DMS 273 treated with DMSO at 0.1 percent for 48 hours (cell line): Measurements from ENCODE around the gene PRR29.
A peak's percentile ranks its signal among the peaks of the same experiment; 100 is the strongest.
"Not testable (repeated sequence)": the region's sequence is repeated elsewhere in the genome, so short reads cannot be mapped to it uniquely, and the experiment has no call there.

Experiments
- DNase-seq: peaks from one replicate; lab custom pipeline; 2025; lab: John Stamatoyannopoulos, UW

PRR29 gene

DNA sequence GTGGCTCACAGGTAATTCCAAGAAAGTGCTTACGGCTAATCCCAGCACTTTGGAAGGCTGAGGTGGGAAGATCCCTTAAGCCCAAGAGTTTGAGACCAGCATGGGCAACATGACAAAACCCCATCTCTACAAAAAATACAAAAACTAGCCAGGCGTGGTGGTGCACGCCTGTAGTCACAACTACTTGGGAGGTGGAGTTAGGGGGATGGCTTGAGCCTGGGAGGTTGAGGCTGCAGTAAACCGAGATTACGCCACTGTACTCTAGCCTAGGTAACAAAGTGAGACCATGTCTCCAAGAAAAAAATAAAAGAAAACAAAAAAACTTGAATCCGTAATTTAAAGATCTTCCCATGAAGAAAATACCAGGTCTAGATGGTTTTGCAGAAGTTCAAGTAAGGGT, 17.3 kb downstream of the PRR29 start:
- no peak for DNase-seq

GRCh38 chr17:64016231-64016784, 18.2 kb downstream of the PRR29 start:
- DNase-seq, result no peak

DNA sequence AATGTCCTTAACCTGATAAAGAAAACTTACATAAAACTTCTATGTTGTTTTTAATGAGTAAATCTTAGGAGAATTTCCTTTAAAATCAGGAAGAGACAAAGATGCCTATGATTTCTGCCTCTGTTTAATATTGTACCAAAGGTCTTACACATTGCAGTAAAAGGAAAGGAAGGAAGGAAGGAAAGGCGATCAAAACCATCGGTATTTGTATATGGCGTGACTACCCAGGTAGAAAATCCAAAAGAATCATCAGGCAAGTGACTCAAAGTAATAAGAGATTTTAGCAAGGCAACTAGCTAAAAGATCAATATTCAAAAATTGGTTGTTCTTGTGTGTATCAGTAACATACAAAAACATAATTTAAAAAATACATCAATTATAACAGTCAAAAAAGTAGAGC, 18.8 kb downstream of the PRR29 start:
- DNase-seq, result no peak

- no peak for DNase-seq
These were observed 19.3 kb downstream of the PRR29 start for GRCh38 chr17:64017381-64017980.

GRCh38 chr17:64019551-64019961, 21.4 kb downstream of the PRR29 start:
- not testable (repeated sequence) for DNase-seq

DNA sequence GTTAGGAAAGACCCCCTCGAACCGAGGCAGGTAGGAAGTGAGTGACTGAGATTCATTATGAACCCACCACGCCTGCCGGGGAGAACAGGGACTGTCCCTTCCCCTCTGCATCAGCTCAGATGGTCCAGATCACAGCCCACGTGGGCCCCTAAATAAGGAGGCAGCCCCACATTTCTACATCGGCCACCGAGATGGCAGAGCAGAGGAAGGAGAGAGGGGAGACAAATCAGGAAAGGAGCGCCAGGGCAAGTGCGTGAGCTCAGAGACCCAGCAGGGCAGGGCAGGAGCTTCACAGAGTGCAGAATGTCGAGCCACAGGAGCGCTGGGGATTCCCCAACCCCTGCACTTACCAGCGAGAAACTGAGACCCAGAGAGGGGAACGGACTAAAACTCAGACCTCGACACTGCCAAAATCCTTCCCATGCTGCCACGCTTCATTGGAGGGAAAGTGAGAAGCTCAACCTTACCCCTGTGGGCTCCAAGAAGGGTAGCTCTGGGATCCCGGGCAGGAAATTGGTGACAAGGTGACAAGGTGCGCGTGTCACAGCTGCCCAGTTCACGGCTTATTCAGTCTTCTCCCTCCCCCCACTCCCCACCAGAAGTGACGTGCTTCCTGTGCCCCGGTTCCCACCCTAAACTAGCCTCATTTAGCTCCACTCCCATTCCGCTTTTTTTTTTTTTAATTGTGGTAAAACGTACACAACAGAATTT, 22.1 kb downstream of the PRR29 start, which contains the start of gene ICAM2:
Gene ICAM2, minus strand, starts transcription at position 578 of the 711 bp plus-strand sequence. CDS start 13,942 bp downstream, outside the sequence.
- no peak for DNase-seq

DNA sequence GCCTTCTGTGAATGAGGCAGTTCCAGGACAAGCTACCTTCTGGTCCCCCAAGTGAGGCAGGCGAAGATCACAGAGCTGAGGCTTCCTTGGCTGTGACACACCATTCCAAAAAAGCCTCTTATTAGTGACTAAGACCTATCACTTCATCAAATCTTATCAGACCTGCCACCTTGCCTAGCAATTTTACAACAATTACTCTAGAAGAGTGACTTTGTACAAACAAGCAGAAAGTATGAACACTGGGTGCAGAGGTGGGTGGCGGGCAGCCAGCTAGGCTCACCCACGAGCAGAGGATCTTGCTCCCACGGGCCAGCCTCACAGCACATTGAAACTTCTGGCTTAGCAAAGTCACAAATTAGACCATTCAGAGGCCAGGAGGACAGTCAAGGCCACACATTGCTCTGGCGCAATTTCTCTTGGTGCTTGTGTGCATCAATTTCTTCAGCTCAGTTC, 24.5 kb downstream of the PRR29 start:
- DNase-seq, result no peak

DNA sequence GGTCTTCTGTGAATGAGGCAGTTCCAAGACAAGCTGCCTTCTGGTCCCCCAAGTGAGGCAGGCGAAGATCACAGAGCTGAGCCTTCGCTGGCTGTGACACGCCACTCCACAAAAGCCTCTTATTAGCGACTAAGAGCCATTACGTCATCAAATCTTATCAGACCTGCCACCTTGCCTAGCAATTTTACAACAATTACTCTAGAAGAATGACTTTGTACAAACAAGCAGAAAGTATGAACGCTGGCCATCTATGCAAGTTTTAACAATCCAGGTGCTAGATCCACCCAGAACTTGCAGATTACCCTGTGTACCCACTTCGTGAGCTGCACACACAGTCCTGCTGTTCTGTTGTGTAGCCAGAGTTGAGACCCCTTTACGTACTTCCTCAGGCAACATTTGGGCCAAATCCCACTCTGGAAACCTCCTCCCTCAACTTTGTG, 26.1 kb downstream of the PRR29 start:
- no peak for DNase-seq

DNA sequence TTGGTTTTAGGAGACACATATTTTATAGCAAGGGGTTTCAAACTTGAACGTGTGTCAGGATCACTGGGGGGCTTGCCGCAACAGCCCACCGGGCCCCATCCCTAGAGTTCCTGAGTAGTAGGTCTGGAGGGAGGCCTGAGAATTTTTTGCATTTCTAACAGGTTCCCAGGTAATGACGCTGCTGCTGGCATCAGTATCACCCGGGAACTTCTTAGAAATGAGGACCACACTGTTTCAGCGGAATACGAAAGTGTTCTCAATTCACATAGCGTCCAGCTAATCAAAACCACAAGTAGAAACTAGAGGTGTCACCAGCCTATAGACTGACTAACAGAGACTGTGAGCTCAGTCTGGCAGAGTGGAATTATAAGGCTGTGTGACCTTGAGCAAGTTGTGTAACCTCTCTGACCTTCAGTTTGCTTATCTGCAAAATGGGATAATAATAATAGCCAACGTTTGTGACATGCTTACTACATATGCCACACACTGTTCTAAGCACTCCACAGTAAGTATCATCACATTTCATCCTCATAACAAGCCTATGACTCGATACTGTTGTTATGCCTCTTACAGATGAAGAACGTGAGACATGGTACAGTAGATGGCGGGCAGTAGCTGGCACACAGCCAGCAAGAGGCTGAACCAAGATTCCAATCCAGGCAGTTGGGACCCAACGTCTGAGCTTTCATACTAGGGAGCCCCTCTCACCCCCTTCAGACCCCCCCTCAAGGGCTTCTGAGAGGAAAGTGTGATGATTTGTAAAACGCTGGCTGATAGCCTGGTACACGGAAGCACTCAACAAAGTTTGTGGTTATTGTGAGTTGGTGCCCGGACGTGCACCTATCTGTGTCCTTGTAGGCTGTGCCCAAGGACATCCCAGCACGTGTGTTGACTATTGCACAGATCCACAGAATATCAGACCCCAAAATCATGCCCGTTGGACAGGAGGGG, 26.9 kb downstream of the PRR29 start:
- no peak for DNase-seq

- peak; percentile 4 for DNase-seq
These were observed 27.7 kb downstream of the PRR29 start for GRCh38 chr17:64025732-64026294.

GRCh38 chr17:64028874-64029464, 30.8 kb downstream of the PRR29 start:
- peak; percentile 4 for DNase-seq

DNA sequence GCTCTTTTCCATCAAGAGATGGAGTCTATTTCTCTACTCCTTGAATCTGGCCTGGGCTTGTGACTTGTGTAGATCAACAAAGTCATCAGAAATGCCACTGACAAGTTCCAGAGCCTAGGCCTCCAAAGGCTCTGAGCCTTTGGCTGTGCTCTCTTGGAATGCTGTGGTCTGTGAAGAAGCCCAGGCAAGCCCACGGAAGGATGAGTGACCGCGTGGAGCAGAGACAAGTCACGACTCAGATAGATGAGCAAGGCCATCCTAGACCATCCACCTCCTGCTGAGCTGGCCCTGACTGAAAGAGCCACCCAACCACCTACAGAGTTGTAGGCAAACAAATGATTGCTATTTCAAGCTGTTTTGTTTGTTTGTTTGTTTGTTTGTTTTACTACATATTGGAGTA, 33.9 kb downstream of the PRR29 start:
- no peak for DNase-seq

GRCh38 chr17:64036198-64036922, 38.2 kb downstream of the PRR29 start:
- DNase-seq, result no peak

DNA sequence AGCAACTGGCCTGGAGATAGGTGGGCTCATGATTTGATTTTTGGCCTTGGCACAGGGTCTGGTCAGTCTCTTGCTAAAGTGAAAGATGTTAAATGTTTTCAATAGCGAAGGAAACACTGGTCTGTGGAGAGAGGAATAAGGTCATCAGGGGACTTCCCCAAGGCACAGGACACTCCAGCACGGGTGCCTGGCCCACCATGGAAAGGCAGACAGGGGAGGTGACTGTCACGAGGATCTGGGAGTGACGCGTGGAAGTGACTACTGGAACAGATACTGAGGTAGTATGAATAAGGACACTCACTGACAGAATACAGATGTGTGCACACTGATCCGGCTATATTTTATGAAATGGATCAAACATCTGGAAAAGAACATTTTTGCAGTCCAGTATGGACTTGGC, 39.0 kb downstream of the PRR29 start:
- no peak for DNase-seq

DNA sequence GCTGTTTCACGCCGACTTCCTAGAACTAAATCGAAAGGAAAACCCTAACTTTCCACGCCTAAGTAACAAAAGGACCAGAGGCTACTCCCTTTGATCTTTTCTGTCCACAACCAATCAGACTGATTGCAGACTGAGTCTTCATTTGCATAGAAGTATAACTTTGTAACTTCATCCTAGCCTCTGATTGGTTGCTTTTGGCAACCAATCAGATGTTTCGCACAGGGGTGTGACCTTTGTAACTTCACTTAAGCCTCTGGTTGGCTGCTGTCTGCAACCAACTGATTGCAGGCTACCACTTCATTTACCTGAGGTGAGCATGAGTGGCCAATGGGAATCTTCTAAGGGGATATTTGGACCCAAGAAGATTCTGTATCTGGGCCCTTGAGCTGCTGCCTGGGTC, 39.7 kb downstream of the PRR29 start:
- DNase-seq, result no peak

GRCh38 chr17:64038331-64039105, 40.4 kb downstream of the PRR29 start:
- DNase-seq, result no peak

DNA sequence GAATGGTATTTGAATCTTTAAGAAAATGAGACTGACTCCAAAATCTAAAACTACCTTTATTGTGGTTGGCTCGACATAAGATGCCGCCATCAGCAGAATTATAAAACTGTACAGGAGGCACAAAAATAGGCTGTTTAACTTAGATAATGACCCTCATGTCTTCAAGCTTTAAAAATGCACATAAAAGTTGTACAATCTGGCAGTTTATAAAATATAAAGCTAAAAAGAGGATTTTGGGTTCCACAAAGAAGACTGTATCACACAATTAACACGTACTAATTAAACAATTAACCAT, 40.9 kb downstream of the PRR29 start:
- no peak for DNase-seq

DNA sequence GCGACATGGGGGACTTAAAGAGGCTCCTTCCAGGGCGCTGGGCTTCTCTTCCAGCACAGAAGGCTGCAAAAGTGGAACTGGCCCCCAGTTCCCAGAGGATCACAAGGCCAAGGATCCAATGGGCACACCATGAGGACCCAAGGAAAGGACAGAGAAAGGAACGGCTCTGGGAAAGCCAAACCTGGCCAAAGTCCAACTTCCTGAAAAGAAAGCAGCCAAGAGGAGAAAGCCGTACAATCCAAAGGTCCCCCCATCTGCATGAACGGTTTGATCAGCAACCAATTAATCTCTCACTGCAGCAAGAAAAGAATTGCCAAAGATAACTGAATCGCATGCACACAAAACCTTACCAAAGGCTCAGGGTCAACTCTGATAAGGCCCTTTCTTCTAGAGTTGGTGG, 42.1 kb downstream of the PRR29 start:
- no peak for DNase-seq

GRCh38 chr17:64041912-64042311, 43.8 kb downstream of the PRR29 start:
- DNase-seq, result no peak
